DOHH2 (cell line): ENCODE measurements around the gene CD247.

ENCODE experiments used
- H3F3A ChIP-seq: fragments of 200-600 bp; sonication (generic), shearing (Covaris generic); 2 replicates; pipeline ENCODE4 v1.6.0; 2016; ENCODE audit warnings: antibody characterized with exemption, mild to moderate bottlenecking; ENCODE audit not compliant: control insufficient read depth, insufficient read depth
- H3K27ac ChIP-seq: fragments of 200-600 bp; sonication (generic); 2 replicates; pipeline ENCODE4 v1.5.1; 2014; ENCODE audit warnings: low read depth, mild to moderate bottlenecking, low read length, moderate library complexity
- H3K27me3 ChIP-seq: fragments of 200-600 bp; sonication (generic); 2 replicates; pipeline ENCODE4 v1.6.1; 2014; ENCODE audit warnings: mild to moderate bottlenecking, low read length, mixed read lengths; ENCODE audit not compliant: control insufficient read depth
- H3K36me3 ChIP-seq: fragments of 200-600 bp; sonication (generic); 2 replicates; pipeline ENCODE4 v1.6.1; 2014; ENCODE audit warnings: mild to moderate bottlenecking, low read length, moderate library complexity, mixed read lengths; ENCODE audit not compliant: control insufficient read depth
- H3K4me1 ChIP-seq: fragments of 200-600 bp; sonication (generic); 2 replicates; pipeline ENCODE4 v1.6.1; 2014; ENCODE audit warnings: mild to moderate bottlenecking, low read length, mixed read lengths; ENCODE audit not compliant: control insufficient read depth
- H3K4me2 ChIP-seq: fragments of 200-600 bp; sonication (generic); 2 replicates; pipeline ENCODE4 v1.6.0; 2014; ENCODE audit warnings: mild to moderate bottlenecking, low read length, moderate library complexity
- H3K4me3 ChIP-seq: fragments of 200-600 bp; sonication (generic); 2 replicates; pipeline ENCODE4 v1.5.1; 2014; ENCODE audit warnings: mild to moderate bottlenecking, low read length, mixed read lengths
- H3K79me2 ChIP-seq: fragments of 200-600 bp; sonication (generic); 2 replicates; pipeline ENCODE4 v1.6.1; 2014; ENCODE audit warnings: mild to moderate bottlenecking, low read length, mixed read lengths; ENCODE audit not compliant: control insufficient read depth
- H3K9me2 ChIP-seq: fragments of 200-600 bp; sonication (generic); replicated peaks from 2 replicates; pipeline ENCODE4 v1.6.1; 2014; ENCODE audit warnings: mild to moderate bottlenecking, low read length, mixed read lengths; ENCODE audit not compliant: control insufficient read depth
- H3K9me3 ChIP-seq: fragments of 200-600 bp; sonication (generic); 2 replicates; pipeline ENCODE4 v1.6.1; 2014; ENCODE audit warnings: antibody characterized with exemption, low read length, mixed read lengths; ENCODE audit not compliant: control insufficient read depth, insufficient read depth
- H4K20me1 ChIP-seq: fragments of 200-600 bp; sonication (generic); 2 replicates; pipeline ENCODE4 v1.6.0; 2014; ENCODE audit warnings: low read depth, mild to moderate bottlenecking, antibody characterized with exemption, low read length, moderate library complexity; ENCODE audit not compliant: control insufficient read depth, insufficient read depth
- CTCF ChIP-seq: fragments of 200-600 bp; sonication (generic); IDR thresholded peaks from one replicate; pipeline ENCODE4 v1.5.1; 2014; ENCODE audit warnings: antibody characterized with exemption, mild to moderate bottlenecking, low read depth, low read length; ENCODE audit not compliant: poor library complexity, severe bottlenecking
- EZH2phosphoT487 ChIP-seq: fragments of 200-600 bp; sonication (generic); IDR thresholded peaks from 2 replicates; pipeline ENCODE4 v1.6.1; 2017; ENCODE audit warnings: borderline replicate concordance, mild to moderate bottlenecking, antibody characterized with exemption, low read length, moderate library complexity, mixed read lengths

CD247 gene

GRCh38 chr1:167413328-167413727 lies 105.0 kb downstream of the CD247 start:
- Histone ChIP-seq H3K36me3 (peaks cover 59% of the 10 kb centered on the region), H4K20me1 (no peaks in the 10 kb centered on the region), H3K4me3 (no peak overlapping the region), H3K9me2 (no peaks in the 10 kb centered on the region), H3K79me2 (no peaks in the 10 kb centered on the region), H3K4me2 (no peak overlapping the region), H3K27ac (no peak overlapping the region), H3K27me3 (no peaks in the 10 kb centered on the region), H3K9me3 (no peaks in the 10 kb centered on the region), H3F3A (peaks cover 2% of the 10 kb centered on the region; the same call in 1 of the 2 replicates), H3K4me1 (peaks cover 15% of the 10 kb centered on the region)
- TF ChIP-seq CTCF, result no peak
- no peak for TF ChIP-seq EZH2phosphoT487

- peaks cover 63% of the 10 kb centered on the region for H3K36me3 ChIP-seq
- H3K4me2 ChIP-seq, result no peak overlapping the region
- H3K79me2 ChIP-seq, result no peaks in the 10 kb centered on the region
- H3K9me3 ChIP-seq, result no peaks in the 10 kb centered on the region
- H3K9me2 ChIP-seq, result no peaks in the 10 kb centered on the region
- no peaks in the 10 kb centered on the region for H4K20me1 ChIP-seq
- H3K4me1 ChIP-seq, result peaks cover 11% of the 10 kb centered on the region
- no peak overlapping the region for H3K27ac ChIP-seq
- TF ChIP-seq CTCF, result no peak
- no peak for TF ChIP-seq EZH2phosphoT487
- no peak overlapping the region for H3K4me3 ChIP-seq
- no peaks in the 10 kb centered on the region for H3K27me3 ChIP-seq
- H3F3A ChIP-seq, result peaks cover 4% of the 10 kb centered on the region; the same call in 1 of the 2 replicates
These were observed 105.4 kb downstream of the CD247 start for GRCh38 chr1:167412920-167413319.

- Histone ChIP-seq H3K79me2 (no peaks in the 10 kb centered on the region), H3K4me1 (peaks cover 2% of the 10 kb centered on the region), H3F3A (peaks cover 4% of the 10 kb centered on the region; the same call in 1 of the 2 replicates), H4K20me1 (no peaks in the 10 kb centered on the region), H3K4me3 (no peak overlapping the region), H3K27me3 (no peaks in the 10 kb centered on the region), H3K4me2 (no peak overlapping the region), H3K9me2 (no peaks in the 10 kb centered on the region), H3K27ac (no peak overlapping the region), H3K9me3 (no peaks in the 10 kb centered on the region), H3K36me3 (peaks cover 69% of the 10 kb centered on the region)
- no peak for TF ChIP-seq CTCF
- no peak for TF ChIP-seq EZH2phosphoT487
These were observed 106.3 kb downstream of the CD247 start for GRCh38 chr1:167412072-167412471.
